ENCODE measurements around the gene REEP1. TPM values are rescaled to one million over a fixed set of nuclear protein-coding genes. Genes with fewer than 3 reads are reported as not detected.
A peak's percentile ranks its signal among the peaks of the same experiment; 100 is the strongest.

Gene REEP1
- total and polyA plus RNA-seq, 2 experiments from 2014 or later: 21.5 to 26.5 TPM

GRCh38 chr2:86272111-86272510 lies 65.3 kb downstream of the REEP1 start:
- peaks cover 12% of the 10 kb centered on the region for H3K4me1 ChIP-seq (ENCODE audit: insufficient read depth)
- no peak overlapping the region for H2AFZ ChIP-seq
- H3K79me2 ChIP-seq: no peaks in the 10 kb centered on the region
- H3K4me2 ChIP-seq: no peak overlapping the region
- H3K4me3 ChIP-seq: no peak overlapping the region
- H3K36me3 ChIP-seq (replicated peaks; ENCODE audit: insufficient read depth, low read depth): peaks cover 3% of the 10 kb centered on the region
- TF ChIP-seq EZH2phosphoT487 (IDR thresholded peaks at IDR 0.05; ENCODE audit: low read depth, severe bottlenecking, unreplicated experiment) (no peak), CTCF (IDR thresholded peaks at IDR 0.05; ENCODE audit: poor library complexity) (no peak), EZH2 (IDR thresholded peaks at IDR 0.05; ENCODE audit: borderline replicate concordance) (no peak)
- no peak for DNase-seq (ENCODE audit: low spot score)
- no peaks in the 10 kb centered on the region for H3K27me3 ChIP-seq
- H4K20me1 ChIP-seq (ENCODE audit: insufficient read depth, poor library complexity, severe bottlenecking): no peaks in the 10 kb centered on the region
- 89% methylated on average over 2 of the region's 2 CpGs for WGBS (ENCODE audit: low lambda C conversion rate, missing lambda C conversion rate)
- no peaks in the 10 kb centered on the region for H3K9me3 ChIP-seq (ENCODE audit: low read depth)
- H3K27ac ChIP-seq: no peak overlapping the region
- no peaks in the 10 kb centered on the region for H3K9me2 ChIP-seq (replicated peaks; ENCODE audit: insufficient read depth)

GRCh38 chr2:86271248-86271647 lies 66.2 kb downstream of the REEP1 start:
- no peaks in the 10 kb centered on the region for H3K79me2 ChIP-seq
- H3K27me3 ChIP-seq: no peaks in the 10 kb centered on the region
- TF ChIP-seq CTCF (IDR thresholded peaks at IDR 0.05; ENCODE audit: poor library complexity) (no peak), EZH2 (IDR thresholded peaks at IDR 0.05; ENCODE audit: borderline replicate concordance) (no peak), EZH2phosphoT487 (IDR thresholded peaks at IDR 0.05; ENCODE audit: low read depth, severe bottlenecking, unreplicated experiment) (no peak)
- H3K9me2 ChIP-seq (replicated peaks; ENCODE audit: insufficient read depth): no peaks in the 10 kb centered on the region
- H3K36me3 ChIP-seq (replicated peaks; ENCODE audit: insufficient read depth, low read depth): peaks cover 3% of the 10 kb centered on the region
- no peaks in the 10 kb centered on the region for H3K9me3 ChIP-seq (ENCODE audit: low read depth)
- peaks cover 12% of the 10 kb centered on the region for H3K4me1 ChIP-seq (ENCODE audit: insufficient read depth)
- no peak overlapping the region for H3K27ac ChIP-seq
- no peak for DNase-seq (ENCODE audit: low spot score)
- H3K4me3 ChIP-seq: no peak overlapping the region
- H2AFZ ChIP-seq: no peak overlapping the region
- H3K4me2 ChIP-seq: no peak overlapping the region
- no peaks in the 10 kb centered on the region for H4K20me1 ChIP-seq (ENCODE audit: insufficient read depth, poor library complexity, severe bottlenecking)

- TF ChIP-seq EZH2 (IDR thresholded peaks at IDR 0.05; ENCODE audit: borderline replicate concordance) (no peak), CTCF (IDR thresholded peaks at IDR 0.05; ENCODE audit: poor library complexity) (no peak), EZH2phosphoT487 (IDR thresholded peaks at IDR 0.05; ENCODE audit: low read depth, severe bottlenecking, unreplicated experiment) (no peak)
- Histone ChIP-seq H3K27me3 (no peaks in the 10 kb centered on the region), H4K20me1 (ENCODE audit: insufficient read depth, poor library complexity, severe bottlenecking) (no peaks in the 10 kb centered on the region), H3K9me3 (ENCODE audit: low read depth) (no peaks in the 10 kb centered on the region), H3K4me2 (no peak overlapping the region), H3K36me3 (replicated peaks; ENCODE audit: insufficient read depth, low read depth) (no peaks in the 10 kb centered on the region), H3K79me2 (no peaks in the 10 kb centered on the region), H3K27ac (no peak overlapping the region), H3K4me3 (no peak overlapping the region), H2AFZ (no peak overlapping the region), H3K9me2 (replicated peaks; ENCODE audit: insufficient read depth) (no peaks in the 10 kb centered on the region), H3K4me1 (ENCODE audit: insufficient read depth) (peaks cover 4% of the 10 kb centered on the region)
- DNase-seq (ENCODE audit: low spot score): no peak
- WGBS (ENCODE audit: low lambda C conversion rate, missing lambda C conversion rate): 80% methylated on average over 6 of the region's 6 CpGs
These were observed 73.5 kb downstream of the REEP1 start for GRCh38 chr2:86263956-86264355.

GRCh38 chr2:86260978-86261377 lies 76.4 kb downstream of the REEP1 start:
- Histone ChIP-seq H3K4me3 (no peak overlapping the region), H2AFZ (no peak overlapping the region), H3K4me2 (no peak overlapping the region), H3K27ac (peak overlapping the region; percentile 77), H3K9me2 (replicated peaks; ENCODE audit: insufficient read depth) (no peaks in the 10 kb centered on the region), H3K9me3 (ENCODE audit: low read depth) (no peaks in the 10 kb centered on the region), H4K20me1 (ENCODE audit: insufficient read depth, poor library complexity, severe bottlenecking) (no peaks in the 10 kb centered on the region), H3K27me3 (no peaks in the 10 kb centered on the region), H3K36me3 (replicated peaks; ENCODE audit: insufficient read depth, low read depth) (no peaks in the 10 kb centered on the region), H3K79me2 (no peaks in the 10 kb centered on the region), H3K4me1 (ENCODE audit: insufficient read depth) (peaks cover 4% of the 10 kb centered on the region)
- 78% methylated on average over 2 of the region's 2 CpGs for WGBS (ENCODE audit: low lambda C conversion rate, missing lambda C conversion rate)
- DNase-seq (ENCODE audit: low spot score): no peak
- TF ChIP-seq EZH2 (IDR thresholded peaks at IDR 0.05; ENCODE audit: borderline replicate concordance) (no peak), EZH2phosphoT487 (IDR thresholded peaks at IDR 0.05; ENCODE audit: low read depth, severe bottlenecking, unreplicated experiment) (no peak), CTCF (IDR thresholded peaks at IDR 0.05; ENCODE audit: poor library complexity) (no peak)

Data from hepatocyte (in vitro differentiated cells).